Central memory CD8-positive, alpha-beta T cell (primary cell): ENCODE data around the gene HOXC9.
A peak's percentile ranks its signal among the peaks of the same experiment; 100 is the strongest.

Source experiments
- ATAC-seq: fragments of 150-1000 bp; cut with Tn5 transposase; replicated peaks from 2 replicates; pipeline ENCODE4 v1.10.0; 2022; ENCODE audit warnings: mild to moderate bottlenecking, moderate FRiP score, moderate number of reproducible peaks; ENCODE audit not compliant: poor library complexity, severe bottlenecking; ENCODE audit errors: extremely low read depth
- DNase-seq, 2 donors: peaks; one replicate each; pipeline ENCODE4 v3.0.0; 2021; ENCODE audit warnings: low spot score in 2 of 2
- H3K27ac Mint-ChIP-seq: one replicate; pipeline ENCODE4 v1.8.0; 2022; ENCODE audit warnings: low read depth, mild to moderate bottlenecking, moderate library complexity, mixed read lengths
- H3K27me3 Mint-ChIP-seq: one replicate; pipeline ENCODE4 v1.8.0; 2022; ENCODE audit warnings: mixed read lengths
- H3K36me3 Mint-ChIP-seq: one replicate; pipeline ENCODE4 v1.8.0; 2022; ENCODE audit warnings: mild to moderate bottlenecking, moderate library complexity, mixed read lengths; ENCODE audit not compliant: insufficient read depth
- H3K4me1 Mint-ChIP-seq: one replicate; pipeline ENCODE4 v1.8.0; 2022; ENCODE audit warnings: mixed read lengths
- H3K4me3 Mint-ChIP-seq: one replicate; pipeline ENCODE4 v1.8.0; 2022; ENCODE audit warnings: mild to moderate bottlenecking, moderate library complexity, mixed read lengths
- H3K9me3 Mint-ChIP-seq: one replicate; pipeline ENCODE4 v1.8.0; 2022; ENCODE audit warnings: mixed read lengths

Gene HOXC9

DNA sequence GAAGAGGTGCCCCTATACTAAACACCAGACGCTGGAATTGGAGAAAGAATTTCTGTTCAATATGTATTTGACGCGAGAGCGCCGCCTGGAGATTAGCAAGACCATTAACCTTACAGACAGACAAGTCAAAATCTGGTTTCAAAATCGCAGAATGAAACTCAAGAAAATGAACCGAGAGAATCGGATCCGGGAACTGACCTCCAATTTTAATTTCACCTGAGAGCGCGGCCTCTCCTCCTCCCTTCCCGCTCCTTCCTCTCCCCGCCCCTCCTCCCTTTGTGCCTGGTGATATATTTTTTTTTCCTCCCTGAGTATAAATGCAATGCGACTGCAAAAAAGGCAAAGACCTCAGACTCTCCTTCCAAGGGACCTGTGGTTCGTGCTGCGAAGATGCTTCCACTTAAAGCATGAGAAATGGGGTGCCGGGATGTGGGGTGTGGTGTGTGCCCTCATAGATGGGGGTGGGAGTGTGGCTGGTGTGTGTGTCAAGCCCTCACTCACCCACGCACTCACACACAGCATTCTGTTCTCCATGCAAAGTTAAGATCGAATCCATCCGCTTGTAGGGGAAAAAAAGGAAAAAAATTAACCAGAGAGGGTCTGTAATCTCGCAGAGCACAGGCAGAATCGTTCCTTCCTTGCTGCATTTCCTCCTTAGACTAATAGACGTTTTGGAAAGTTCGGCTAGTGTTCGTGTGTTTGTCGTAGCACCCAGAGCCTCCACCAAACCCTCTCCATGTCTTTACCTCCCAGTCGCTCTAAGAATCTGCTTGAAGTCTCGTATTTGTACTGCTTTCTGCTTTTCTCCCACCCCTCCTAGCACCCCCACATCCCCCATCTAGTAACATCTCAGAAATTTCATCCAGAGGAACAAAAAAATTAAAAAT lies 10.5 kb upstream of the HOXC9 start:
- DNase-seq (no peak), ATAC-seq (no peak)
- peaks cover 100% of the 10 kb centered on the region for H3K27me3 Mint-ChIP-seq
- peak overlapping the region; percentile 44 for H3K4me3 Mint-ChIP-seq
- H3K36me3 Mint-ChIP-seq, result peaks cover 27% of the 10 kb centered on the region
- H3K27ac Mint-ChIP-seq, result no peak overlapping the region
- H3K9me3 Mint-ChIP-seq, result no peaks in the 10 kb centered on the region
- peaks cover 58% of the 10 kb centered on the region for H3K4me1 Mint-ChIP-seq

DNA sequence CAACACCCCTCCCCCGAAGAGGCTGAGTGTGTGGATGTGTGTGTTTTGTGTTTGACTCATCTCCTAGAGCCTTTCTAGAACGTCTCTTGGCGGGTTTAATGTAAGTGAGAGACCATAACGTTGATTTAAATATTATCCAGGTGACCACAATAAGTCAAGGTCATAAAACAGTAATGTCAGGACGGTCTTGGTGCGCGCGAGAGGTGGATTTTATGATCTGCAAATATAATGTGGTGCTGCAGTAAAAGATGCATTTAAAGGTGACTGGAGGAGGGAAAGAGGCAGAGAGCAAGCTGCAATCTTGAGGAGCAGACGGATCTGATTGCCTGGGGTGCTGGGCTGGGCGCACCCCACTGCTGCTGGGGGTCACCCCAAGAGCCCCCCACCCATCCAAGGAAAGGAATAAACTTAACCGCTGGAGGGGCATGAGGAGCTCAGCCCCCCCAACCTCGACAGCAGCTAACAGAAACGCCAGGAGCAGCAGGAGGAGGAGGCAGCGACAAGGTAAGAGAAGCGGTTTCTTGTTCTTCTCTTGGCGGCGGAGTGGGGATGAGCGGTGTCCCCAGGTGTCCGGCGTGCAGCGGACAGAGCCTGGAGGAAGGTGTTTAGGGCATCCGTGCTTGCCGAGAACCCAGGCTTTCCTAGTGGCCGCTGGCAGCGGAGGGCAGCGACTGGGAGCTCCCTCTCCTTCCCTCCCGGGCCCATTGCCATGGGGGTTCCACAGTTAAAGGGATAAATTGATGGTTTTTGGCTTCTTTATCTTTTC lies 9.5 kb upstream of the HOXC9 start:
- Mint-ChIP-seq H3K9me3 (no peaks in the 10 kb centered on the region), H3K27ac (no peak overlapping the region), H3K4me3 (peak overlapping the region; percentile 44), H3K27me3 (peaks cover 100% of the 10 kb centered on the region), H3K36me3 (peaks cover 25% of the 10 kb centered on the region), H3K4me1 (peaks cover 58% of the 10 kb centered on the region)
- ATAC-seq, result no peak
- no peak for DNase-seq

DNA sequence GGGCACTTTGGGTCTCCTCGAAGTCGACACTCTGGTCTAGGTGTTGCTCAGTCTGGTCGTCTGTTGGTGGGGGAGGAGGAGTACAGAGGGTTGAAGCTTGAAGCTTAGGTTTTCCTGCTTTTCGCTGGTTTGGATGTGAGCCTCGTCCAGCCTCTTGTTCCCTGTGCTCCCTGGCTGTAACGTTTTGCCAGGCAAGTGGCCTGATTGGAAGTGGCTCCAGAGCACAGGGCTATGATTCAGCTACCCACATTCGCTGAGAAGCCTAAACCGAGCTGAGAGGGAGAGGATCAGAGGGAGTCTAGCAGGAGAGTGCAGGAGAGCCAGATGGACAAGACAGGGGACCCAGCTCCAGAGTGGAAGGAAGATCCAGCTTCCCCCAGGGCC lies 8.9 kb upstream of the HOXC9 start:
- Mint-ChIP-seq H3K27ac (no peak overlapping the region), H3K4me1 (peaks cover 60% of the 10 kb centered on the region), H3K27me3 (peaks cover 100% of the 10 kb centered on the region), H3K9me3 (no peaks in the 10 kb centered on the region), H3K36me3 (peaks cover 23% of the 10 kb centered on the region), H3K4me3 (no peak overlapping the region)
- DNase-seq (no peak), ATAC-seq (no peak)

DNA sequence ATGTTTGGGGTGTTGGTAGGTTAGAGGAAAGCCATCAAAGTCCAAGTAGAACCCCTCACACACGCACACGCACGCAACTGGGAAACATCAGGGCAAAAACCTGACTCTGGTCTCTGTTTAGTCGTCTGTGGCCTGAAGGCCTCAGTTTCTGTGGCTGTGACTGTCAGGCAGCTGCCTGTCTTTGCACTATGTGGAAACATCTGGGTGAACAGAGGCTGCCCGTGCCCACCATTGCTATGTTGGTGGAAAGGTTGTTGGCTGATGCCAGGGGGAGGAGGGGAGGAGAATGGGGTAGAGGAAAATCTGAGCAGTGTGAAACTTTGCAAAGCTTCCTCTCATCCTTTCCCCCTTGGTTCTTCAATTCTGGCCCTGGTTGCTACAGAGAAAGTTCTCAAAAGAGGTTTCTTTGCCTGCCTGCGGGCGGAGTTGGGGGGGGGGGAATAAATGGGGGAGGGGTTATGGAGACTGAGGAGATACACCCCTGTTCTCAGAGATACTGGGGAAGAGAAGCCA lies 7.5 kb upstream of the HOXC9 start:
- DNase-seq (no peak), ATAC-seq (no peak)
- Mint-ChIP-seq H3K4me3 (no peak overlapping the region), H3K27ac (no peak overlapping the region), H3K4me1 (peaks cover 55% of the 10 kb centered on the region), H3K9me3 (no peaks in the 10 kb centered on the region), H3K27me3 (peaks cover 100% of the 10 kb centered on the region), H3K36me3 (peaks cover 23% of the 10 kb centered on the region)

DNA sequence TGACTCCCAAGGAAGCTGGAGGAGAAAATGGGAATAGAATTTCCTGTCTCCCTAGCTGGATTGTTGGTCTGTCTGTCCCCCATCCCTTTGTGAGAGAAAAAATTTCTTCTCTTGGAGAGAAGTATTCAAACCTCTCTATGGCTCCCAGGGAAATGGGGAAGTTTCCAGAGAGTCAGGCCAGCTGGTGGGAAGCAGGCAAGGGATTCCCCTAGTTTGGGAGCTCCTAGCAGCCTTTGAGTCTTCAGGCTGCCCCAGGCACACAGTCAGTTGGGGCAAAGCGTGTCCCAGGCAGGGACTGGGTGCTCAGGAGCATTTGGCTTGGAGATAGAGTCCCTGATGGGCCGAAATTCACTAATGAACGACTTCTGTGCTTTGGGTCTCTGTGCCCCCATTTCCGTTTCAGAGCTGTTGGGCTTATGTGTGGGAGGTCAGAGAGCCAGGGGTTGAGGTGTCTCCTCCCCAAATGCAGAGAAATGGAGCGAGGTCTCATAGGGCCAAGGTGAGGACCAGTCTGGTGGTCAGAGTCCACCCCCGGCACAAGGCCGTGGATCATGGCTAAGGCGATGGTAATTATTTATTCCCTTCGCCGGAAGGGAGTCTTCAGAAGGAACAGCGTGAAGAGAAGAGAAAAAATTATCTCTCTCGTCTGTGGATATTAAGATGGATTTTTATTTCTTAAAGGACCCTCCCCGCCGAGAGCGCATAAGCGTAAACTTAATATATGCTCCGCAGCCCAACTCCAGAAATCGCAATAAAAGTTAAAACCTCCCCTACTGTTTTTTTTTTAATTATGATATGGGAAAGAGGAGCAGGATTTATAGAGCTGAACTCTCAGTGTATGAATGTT lies 6.6 kb upstream of the HOXC9 start:
- Mint-ChIP-seq H3K27me3 (peaks cover 100% of the 10 kb centered on the region), H3K4me3 (peak overlapping the region; percentile 73), H3K9me3 (no peaks in the 10 kb centered on the region), H3K4me1 (peaks cover 56% of the 10 kb centered on the region), H3K36me3 (peaks cover 23% of the 10 kb centered on the region), H3K27ac (peak overlapping the region; percentile 75)
- no peak for DNase-seq
- no peak for ATAC-seq

DNA sequence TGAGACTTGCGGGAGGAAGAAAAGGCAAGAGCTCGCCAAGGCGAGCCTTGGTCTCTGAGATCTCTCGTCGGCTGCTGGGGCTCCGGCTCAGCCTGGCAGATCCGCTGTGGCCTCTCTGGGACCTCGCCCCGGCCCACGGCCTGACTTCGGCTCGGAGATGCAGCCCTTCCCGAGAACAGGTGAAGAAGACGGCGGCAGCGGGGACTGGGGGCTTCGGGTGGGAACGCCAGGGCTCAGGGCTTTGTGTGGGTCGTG lies 6.0 kb upstream of the HOXC9 start:
- Mint-ChIP-seq H3K27me3 (peaks cover 100% of the 10 kb centered on the region), H3K36me3 (peaks cover 24% of the 10 kb centered on the region), H3K9me3 (no peaks in the 10 kb centered on the region), H3K4me1 (peaks cover 50% of the 10 kb centered on the region), H3K4me3 (peak overlapping the region; percentile 73), H3K27ac (peak overlapping the region; percentile 75)
- ATAC-seq (no peak), DNase-seq (no peak)

DNA sequence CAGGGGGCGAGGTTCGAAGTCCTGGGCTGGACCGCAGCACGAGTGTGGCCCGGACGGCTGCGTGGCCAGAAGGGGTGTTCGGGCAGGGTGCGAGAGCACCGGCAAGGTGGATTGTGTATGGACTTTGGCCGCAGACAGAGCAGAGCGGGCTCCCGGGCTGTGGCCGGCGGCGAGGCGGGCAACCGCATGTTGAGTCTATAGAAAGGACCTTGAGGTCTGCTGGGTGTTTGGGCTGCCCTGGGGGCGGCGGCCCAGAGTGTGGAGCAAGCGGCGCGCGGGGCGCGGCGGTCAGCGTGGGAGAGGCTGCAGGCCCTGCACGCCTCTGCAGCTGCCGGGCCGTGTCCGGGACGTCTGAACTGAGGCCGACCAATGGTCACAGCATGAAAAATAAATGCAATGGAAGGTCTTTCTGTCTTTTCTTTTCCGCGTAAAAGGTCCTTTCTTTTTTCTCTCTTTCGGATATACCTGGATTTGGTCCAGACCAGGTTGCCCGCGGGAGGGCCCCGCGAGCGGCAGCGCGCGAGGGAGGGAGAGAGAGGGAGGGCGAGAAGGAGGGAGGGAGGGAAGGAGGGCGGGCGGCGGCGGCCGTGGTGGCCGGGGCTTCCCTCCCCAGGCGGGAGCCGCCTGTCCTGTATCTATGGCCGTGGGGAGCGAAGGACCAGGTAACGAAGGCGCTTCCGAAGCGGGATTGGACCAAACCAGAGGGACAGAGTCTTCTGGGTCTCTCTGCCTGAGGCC lies 5.5 kb upstream of the HOXC9 start:
- H3K27me3 Mint-ChIP-seq, result peaks cover 100% of the 10 kb centered on the region
- peaks cover 23% of the 10 kb centered on the region for H3K36me3 Mint-ChIP-seq
- H3K4me3 Mint-ChIP-seq, result peak overlapping the region; percentile 83
- DNase-seq, result no peak
- ATAC-seq, result no peak
- H3K4me1 Mint-ChIP-seq, result peaks cover 48% of the 10 kb centered on the region
- H3K9me3 Mint-ChIP-seq, result no peaks in the 10 kb centered on the region
- H3K27ac Mint-ChIP-seq, result peak overlapping the region; percentile 75

DNA sequence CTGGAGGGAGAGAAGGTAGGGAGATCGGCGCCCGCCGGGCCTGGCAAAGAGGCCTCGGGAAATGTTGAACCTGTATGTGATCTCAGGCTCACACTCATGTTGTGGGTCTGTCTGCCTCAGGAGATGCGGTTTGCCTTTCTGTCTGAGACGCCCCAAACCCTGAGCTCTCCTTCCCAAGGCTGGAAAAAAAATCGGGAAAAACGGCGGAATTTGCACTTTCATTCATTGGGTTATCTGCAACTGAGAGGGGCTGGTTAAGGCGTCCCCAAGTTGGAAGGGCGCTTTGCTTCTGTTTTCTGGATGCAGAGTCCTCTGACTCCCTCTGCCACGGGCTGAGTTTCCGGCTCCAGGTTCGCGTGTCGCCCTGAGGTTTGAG lies 5.0 kb upstream of the HOXC9 start:
- Mint-ChIP-seq H3K9me3 (no peaks in the 10 kb centered on the region), H3K27ac (no peak overlapping the region), H3K4me1 (peaks cover 45% of the 10 kb centered on the region), H3K4me3 (peak overlapping the region; percentile 83), H3K27me3 (peaks cover 100% of the 10 kb centered on the region), H3K36me3 (peaks cover 27% of the 10 kb centered on the region)
- DNase-seq (no peak), ATAC-seq (no peak)

DNA sequence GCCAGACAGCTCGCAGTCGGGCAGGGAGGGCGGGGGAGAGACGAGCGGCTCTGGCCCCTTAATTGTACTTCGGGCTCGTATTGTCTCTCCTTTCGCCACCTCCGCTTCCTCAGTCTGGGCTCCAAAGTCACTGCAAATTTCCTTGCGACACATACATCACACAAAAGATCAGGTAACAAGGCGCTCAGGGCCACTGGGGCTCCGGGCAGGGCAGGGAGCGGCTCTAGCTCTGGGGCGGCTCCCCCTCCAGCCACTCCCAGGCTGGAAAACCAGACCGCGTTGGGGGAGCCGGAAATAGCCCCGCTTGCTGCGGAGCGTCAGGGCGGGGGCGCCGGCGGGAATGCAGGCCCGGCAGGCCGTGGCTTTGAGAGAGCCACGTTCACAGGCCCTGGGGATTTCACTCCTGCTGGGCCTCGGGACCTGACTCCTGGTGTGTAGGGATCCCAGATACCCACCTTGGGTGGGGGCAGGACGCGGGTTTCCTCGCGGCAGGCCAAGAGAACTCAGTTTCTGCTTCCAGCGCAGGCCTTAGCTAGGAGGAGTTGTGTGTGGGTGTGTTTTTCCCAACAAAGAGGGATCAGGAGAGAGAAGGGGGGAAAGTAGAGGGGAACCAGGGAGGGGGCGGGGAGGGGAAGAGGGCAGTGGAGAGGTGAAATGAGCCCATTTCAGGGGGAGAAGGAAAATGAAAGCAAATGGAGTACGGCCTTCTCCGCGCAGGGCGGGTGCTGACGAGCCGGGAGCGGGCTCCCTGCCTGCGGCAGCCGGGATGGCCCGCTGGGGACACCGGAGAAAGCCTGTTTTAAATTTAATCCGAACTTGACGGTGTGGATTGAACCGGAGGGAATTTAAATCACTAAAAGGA lies 4.4 kb upstream of the HOXC9 start:
- peak overlapping the region; percentile 83 for H3K4me3 Mint-ChIP-seq
- no peaks in the 10 kb centered on the region for H3K9me3 Mint-ChIP-seq
- ATAC-seq (peak; percentile 33), DNase-seq (no peak)
- H3K27me3 Mint-ChIP-seq, result peaks cover 100% of the 10 kb centered on the region
- peaks cover 21% of the 10 kb centered on the region for H3K36me3 Mint-ChIP-seq
- H3K4me1 Mint-ChIP-seq, result peaks cover 39% of the 10 kb centered on the region
- no peak overlapping the region for H3K27ac Mint-ChIP-seq

DNA sequence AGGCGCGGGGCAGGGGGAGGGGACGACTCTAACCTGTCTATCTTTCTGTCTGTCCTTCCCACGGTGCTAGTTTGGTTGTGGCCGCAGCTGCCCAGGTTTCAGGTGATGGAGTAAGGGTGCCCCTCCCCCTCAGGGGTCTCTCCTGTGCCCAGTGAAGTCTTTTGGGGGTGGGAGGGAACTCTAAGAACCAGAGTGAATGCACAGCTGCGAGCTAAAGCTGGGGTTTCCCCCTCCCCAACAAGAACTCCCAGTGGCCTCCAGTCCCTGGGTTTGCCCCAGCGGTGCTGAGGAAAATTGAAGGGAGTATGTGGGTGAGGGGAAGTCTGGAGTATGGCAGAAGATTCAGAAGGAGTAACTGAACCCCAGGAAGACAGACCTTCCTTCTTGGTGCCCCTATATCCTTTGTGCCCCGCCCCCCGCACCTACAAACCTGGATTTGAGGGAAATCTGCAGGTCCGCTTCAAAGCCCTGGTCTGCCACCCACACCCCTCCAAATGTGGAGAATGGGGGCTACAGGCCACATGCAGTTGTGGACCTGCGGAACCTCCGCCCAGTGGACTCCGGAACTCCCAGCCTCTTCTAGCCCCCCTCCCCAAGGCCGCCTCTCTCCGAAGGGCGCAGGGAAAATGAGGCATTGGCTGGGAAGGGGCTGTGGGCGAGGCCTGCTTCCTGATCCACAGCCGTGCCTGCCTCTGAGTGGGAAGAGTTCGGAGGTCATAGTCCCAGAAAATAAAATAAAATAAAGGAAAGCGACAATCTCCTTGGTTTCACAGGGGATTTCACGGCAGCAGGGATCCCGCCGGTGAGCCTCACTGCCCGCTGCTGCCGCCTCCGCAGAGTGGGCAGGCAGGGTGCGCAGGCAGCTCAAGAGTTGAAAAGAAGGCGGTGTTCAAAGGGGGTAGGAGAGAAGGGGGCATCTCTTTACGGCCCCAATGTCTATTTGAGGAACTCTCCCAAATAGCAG lies 3.4 kb upstream of the HOXC9 start:
- no peaks in the 10 kb centered on the region for H3K9me3 Mint-ChIP-seq
- peaks cover 22% of the 10 kb centered on the region for H3K36me3 Mint-ChIP-seq
- no peak overlapping the region for H3K27ac Mint-ChIP-seq
- H3K4me1 Mint-ChIP-seq, result peaks cover 38% of the 10 kb centered on the region
- ATAC-seq (no peak), DNase-seq (no peak)
- H3K27me3 Mint-ChIP-seq, result peaks cover 100% of the 10 kb centered on the region
- peak overlapping the region; percentile 83 for H3K4me3 Mint-ChIP-seq
